Spleen (tissue), 11 donors: ENCODE results near the gene MATCAP1. TPM values are rescaled to one million over a fixed set of nuclear protein-coding genes. Genes with fewer than 3 reads are reported as not detected.
A peak's percentile ranks its signal among the peaks of the same experiment; 100 is the strongest.

ENCODE experiments used
- DNase-seq: peaks from one replicate; pipeline ENCODE4 v3.0.0-alpha.2; 2020
- H3K27ac ChIP-seq, 8 donors: fragments of 200-600 bp; sonication (generic) in 7 of 8; 1 replicate in 4 of 8; 2 replicates in 4 of 8; pipeline versions ENCODE4 v1.5.0 to v1.8.0; 2016 to 2021; ENCODE audit warnings: inconsistent platforms in 4 of 8, mild to moderate bottlenecking in 4 of 8, moderate library complexity in 1 of 8
- H3K27me3 ChIP-seq, 7 donors: fragments of 200-600 bp; sonication (generic) in 6 of 7; replicated peaks in 1 of 7; 1 replicate in 4 of 7; 2 replicates in 3 of 7; pipeline versions ENCODE4 v1.5.0 to v1.8.0; 2016 to 2021; ENCODE audit warnings: inconsistent platforms in 3 of 7, mild to moderate bottlenecking in 1 of 7
- H3K36me3 ChIP-seq, 6 donors: fragments of 200-600 bp; sonication (generic) in 5 of 6; 1 replicate in 4 of 6; 2 replicates in 2 of 6; pipeline versions ENCODE4 v1.5.0 to v1.8.0; 2016 to 2021; ENCODE audit warnings: inconsistent platforms in 2 of 6
- H3K4me1 ChIP-seq, 6 donors: fragments of 200-600 bp; sonication (generic) in 5 of 6; 1 replicate in 3 of 6; 2 replicates in 3 of 6; pipeline versions ENCODE4 v1.5.0 to v1.8.0; 2016 to 2021; ENCODE audit warnings: inconsistent platforms in 3 of 6
- H3K4me3 ChIP-seq, 8 donors: fragments of 200-600 bp; sonication (generic) in 7 of 8; 1 replicate in 4 of 8; 2 replicates in 4 of 8; pipeline versions ENCODE4 v1.5.0 to v1.8.0; 2016 to 2021; ENCODE audit warnings: inconsistent platforms in 4 of 8, mild to moderate bottlenecking in 4 of 8, moderate library complexity in 2 of 8
- H3K9me3 ChIP-seq, 8 donors: fragments of 200-600 bp; sonication (generic) in 7 of 8; 1 replicate in 4 of 8; 2 replicates in 4 of 8; pipeline versions ENCODE4 v1.5.0 to v1.8.0; 2016 to 2021; ENCODE audit warnings: inconsistent platforms in 4 of 8
- POLR2A ChIP-seq, 3 donors: fragments of 450-650 bp; IDR thresholded peaks; one replicate each; pipeline ENCODE4 v1.5.1; 2017; ENCODE audit warnings: antibody characterized with exemption in 3 of 3, mild to moderate bottlenecking in 1 of 3
- POLR2AphosphoS5 ChIP-seq, 3 donors: sonication (generic); formaldehyde crosslinking; IDR thresholded peaks; one replicate each; pipeline ENCODE4 v1.5.1; 2017; ENCODE audit warnings: antibody characterized with exemption in 3 of 3
- WGBS, 5 donors: extraction: QIAGEN DNeasy Blood & Tissue Kit in 3 of 5; methylation state at CpG; one replicate each; pipeline versions ENCODE4 v1.1.5 to v1.1.7; 2013 to 2018; 5-methylcytosine and 5-hydroxymethylcytosine counted together
- intact Hi-C: fragments of 100-400 bp; cut with DNase I; formaldehyde crosslinking; loops from one replicate; pipeline ENCODE4 v1.15.0; 2023; ENCODE audit warnings: low total_unique reads
- polyA plus RNA-seq, 3 donors: library from polyadenylated mRNA; stranded (reverse); fragments of 200-250 nt; gene quantifications; one replicate each; pipeline ENCODE4 v1.2.1, GENCODE V29; 2013
- total RNA-seq, 7 donors: library from RNA; depleted of rRNA in 3 of 7; stranded (reverse); fragments of >200 nt in 3 of 7; fragmentation: NEBNext Ultra II Directional in 4 of 7; extraction: Animal tissue kit (Norgen Biotek cat#: 25700) in 4 of 7; gene quantifications; one replicate each; pipeline versions ENCODE4 v1.1.0 to v1.2.1, GENCODE V29; 2016 to 2021
- TF ChIP-seq, protein P1 (sequence below), 11 experiments: fragments of 200-600 bp in 7 of 11; fragments of 450-650 bp in 4 of 11; sonication (generic) in 4 of 11; IDR thresholded peaks in 8 of 11; conservative IDR thresholded peaks in 3 of 11; 1 replicate in 7 of 11; 2 replicates in 4 of 11; pipeline versions ENCODE4 v1.4.0 to v1.8.0; 2016 to 2021; ENCODE audit warnings: antibody characterized with exemption in 11 of 11, inconsistent platforms in 4 of 11, mild to moderate bottlenecking in 1 of 11
- donor health status: healthy with polysubstance abuse.
- donor health status: DM: no; HTN: no; CAD: no; lungs with moderate emphysema.
- donor health status: DM: no; HTN: no; CAD: no.
- donor health status: Bipolar disorder and iron deficiency.
- donor health status: healthy.
- donor health status: DM: no; HTN: no; CAD: no.
- donor health status: DM: yes; HTN: yes; CAD: no.

MATCAP1 gene
- total and polyA plus RNA-seq, 10 donors, result 8.9 to 59.4 (median 20.6) TPM

- H3K27ac ChIP-seq, result no peak within 1 kb of the TSS
- intact Hi-C loops, result no loop called here
- TF ChIP-seq POLR2A (IDR thresholded peaks at IDR 0.05), result no peak
- peak; percentile 23 to 60 (median 48) for TF ChIP-seq POLR2AphosphoS5 (IDR thresholded peaks at IDR 0.05)
- TF ChIP-seq, protein P1, sequence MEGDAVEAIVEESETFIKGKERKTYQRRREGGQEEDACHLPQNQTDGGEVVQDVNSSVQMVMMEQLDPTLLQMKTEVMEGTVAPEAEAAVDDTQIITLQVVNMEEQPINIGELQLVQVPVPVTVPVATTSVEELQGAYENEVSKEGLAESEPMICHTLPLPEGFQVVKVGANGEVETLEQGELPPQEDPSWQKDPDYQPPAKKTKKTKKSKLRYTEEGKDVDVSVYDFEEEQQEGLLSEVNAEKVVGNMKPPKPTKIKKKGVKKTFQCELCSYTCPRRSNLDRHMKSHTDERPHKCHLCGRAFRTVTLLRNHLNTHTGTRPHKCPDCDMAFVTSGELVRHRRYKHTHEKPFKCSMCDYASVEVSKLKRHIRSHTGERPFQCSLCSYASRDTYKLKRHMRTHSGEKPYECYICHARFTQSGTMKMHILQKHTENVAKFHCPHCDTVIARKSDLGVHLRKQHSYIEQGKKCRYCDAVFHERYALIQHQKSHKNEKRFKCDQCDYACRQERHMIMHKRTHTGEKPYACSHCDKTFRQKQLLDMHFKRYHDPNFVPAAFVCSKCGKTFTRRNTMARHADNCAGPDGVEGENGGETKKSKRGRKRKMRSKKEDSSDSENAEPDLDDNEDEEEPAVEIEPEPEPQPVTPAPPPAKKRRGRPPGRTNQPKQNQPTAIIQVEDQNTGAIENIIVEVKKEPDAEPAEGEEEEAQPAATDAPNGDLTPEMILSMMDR (IDR thresholded peaks at IDR 0.05 in 8 of 11, conservative IDR thresholded peaks at IDR 0.05 in 3 of 11), result no peak
- H3K4me3 ChIP-seq, result peak within 1 kb of the TSS; percentile 14 to 67 (median 36)
- peaks cover 4 to 89% (median 73%) of the 10 kb centered on the region in 7 donors for H3K27me3 ChIP-seq
- peaks cover 44 to 76% (median 64%) of the 10 kb centered on the region in 6 donors for H3K4me1 ChIP-seq
- no peaks in the 10 kb centered on the region for H3K9me3 ChIP-seq
- H3K36me3 ChIP-seq, result no peaks in the 10 kb centered on the region
- DNase-seq, result peak; percentile 84
- WGBS, 5 donors, result 1 to 3% (median 2%) methylated on average over 6 to 41 of the region's 41 CpGs
Measured at GRCh38 chr16:67164599-67165061, 19.1 kb downstream of the MATCAP1 start, which contains the start of gene HSF4. Gene HSF4, plus strand, starts transcription at chr16:67164745. Its CDS starts 67 bp downstream, at chr16:67164812.

GRCh38 chr16:67163999-67164558 is 19.7 kb downstream of the MATCAP1 start:
- H3K4me3 ChIP-seq, result peak overlapping the region in 7 of 8 donors; percentile 27 to 67 (median 36)

GRCh38 chr16:67163164-67163998 is 20.4 kb downstream of the MATCAP1 start:
- Histone ChIP-seq H3K9me3 (no peaks in the 10 kb centered on the region), H3K27ac (no peak overlapping the region), H3K4me3 (peak overlapping the region; percentile 14 to 67 (median 36)), H3K27me3 (peaks cover 4 to 76% (median 61%) of the 10 kb centered on the region in 7 donors), H3K4me1 (peaks cover 41 to 78% (median 67%) of the 10 kb centered on the region in 6 donors), H3K36me3 (no peaks in the 10 kb centered on the region)
- TF ChIP-seq, protein P1 (IDR thresholded peaks at IDR 0.05 in 8 of 11, conservative IDR thresholded peaks at IDR 0.05 in 3 of 11), result no peak
- peak in 2 of 3 donors; percentile 53 to 59 for TF ChIP-seq POLR2AphosphoS5 (IDR thresholded peaks at IDR 0.05)
- 2 to 6% (median 2%) methylated on average over 6 to 99 of the region's 99 CpGs for WGBS, 5 donors
- intact Hi-C loops, result no loop called here
- peak; percentile 78 for DNase-seq

More at GRCh38 chr16:67163999-67164558, 19.7 kb downstream of the MATCAP1 start:
- H3K4me1 ChIP-seq, result peaks cover 39 to 74% (median 61%) of the 10 kb centered on the region in 6 donors
- H3K9me3 ChIP-seq, result no peaks in the 10 kb centered on the region
- peaks cover 4 to 83% (median 68%) of the 10 kb centered on the region in 7 donors for H3K27me3 ChIP-seq
- no peak overlapping the region for H3K27ac ChIP-seq
- intact Hi-C loops, result no loop called here
- TF ChIP-seq, protein P1 (IDR thresholded peaks at IDR 0.05 in 8 of 11, conservative IDR thresholded peaks at IDR 0.05 in 3 of 11), result no peak
- no peak for TF ChIP-seq POLR2A (IDR thresholded peaks at IDR 0.05)
- no peak for TF ChIP-seq POLR2AphosphoS5 (IDR thresholded peaks at IDR 0.05)
- DNase-seq, result peak; percentile 78
- H3K36me3 ChIP-seq, result no peaks in the 10 kb centered on the region
- WGBS, 5 donors, result 3 to 6% (median 4%) methylated on average over 30 to 34 of the region's 34 CpGs
